ENCODE data around the gene HPGDS.
"Not testable (repeated sequence)": the region's sequence is repeated elsewhere in the genome, so short reads cannot be mapped to it uniquely, and the experiment has no call there.

- not testable (repeated sequence) for TF ChIP-seq POLR2A (IDR thresholded peaks at IDR 0.05; ENCODE audit: low read depth, low read length); POLR2AphosphoS5 (IDR thresholded peaks at IDR 0.05; ENCODE audit: low read depth, low read length); PAX5 (IDR thresholded peaks at IDR 0.05; ENCODE audit: insufficient read depth, low read length, severe bottlenecking); TAF1 (IDR thresholded peaks at IDR 0.05; ENCODE audit: low read depth, low read length); POU2F2 (IDR thresholded peaks at IDR 0.05; ENCODE audit: low read depth, low read length)
These were observed 5.8 kb downstream of the HPGDS start for GRCh38 chr4:94336791-94337190.
